Measurements from ENCODE around the gene CLSTN1. TPM values are rescaled to one million over a fixed set of nuclear protein-coding genes. Genes with fewer than 3 reads are reported as not detected.

Gene CLSTN1
- polyA plus RNA-seq, 1 experiment = 34.3 TPM

- Histone ChIP-seq H3K27me3 (ENCODE audit: control insufficient read depth, insufficient read depth, low read length) (no peaks in the 10 kb centered on the region), H3K36me3 (ENCODE audit: control insufficient read depth, insufficient read depth, low read length) (no peaks in the 10 kb centered on the region), H3K4me3 (ENCODE audit: low read depth, low read length) (no peak overlapping the region)
- TF ChIP-seq CTCF (IDR thresholded peaks at IDR 0.05; ENCODE audit: insufficient read depth, low read depth, low read length) = no peak
- DNase-seq (ENCODE audit: low read depth) = no peak
- CTCF ChIA-PET = interaction anchor here (0.6 to 1.3 kb wide), 3 partner anchors 12 to 90 kb away, joined by 3 to 4 read pairs (median 3); no protein-coding TSS in a partner anchor
- POLR2A ChIA-PET = no interaction called here
Measured at GRCh38 chr1:9841460-9841859, 17.7 kb upstream of the CLSTN1 start.

GRCh38 chr1:9840176-9840575, 16.4 kb upstream of the CLSTN1 start:
- no peaks in the 10 kb centered on the region for H3K27me3 ChIP-seq (ENCODE audit: control insufficient read depth, insufficient read depth, low read length)
- CTCF ChIA-PET = no interaction called here
- POLR2A ChIA-PET = no interaction called here
- TF ChIP-seq CTCF (IDR thresholded peaks at IDR 0.05; ENCODE audit: insufficient read depth, low read depth, low read length) = no peak
- no peaks in the 10 kb centered on the region for H3K36me3 ChIP-seq (ENCODE audit: control insufficient read depth, insufficient read depth, low read length)
- no peak overlapping the region for H3K4me3 ChIP-seq (ENCODE audit: low read depth, low read length)
- no peak for DNase-seq (ENCODE audit: low read depth)

GRCh38 chr1:9838946-9839345, 15.2 kb upstream of the CLSTN1 start:
- ChIA-PET CTCF (no interaction called here), POLR2A (no interaction called here)
- TF ChIP-seq CTCF (IDR thresholded peaks at IDR 0.05; ENCODE audit: insufficient read depth, low read depth, low read length) = no peak
- Histone ChIP-seq H3K27me3 (ENCODE audit: control insufficient read depth, insufficient read depth, low read length) (no peaks in the 10 kb centered on the region), H3K4me3 (ENCODE audit: low read depth, low read length) (no peak overlapping the region), H3K36me3 (ENCODE audit: control insufficient read depth, insufficient read depth, low read length) (no peaks in the 10 kb centered on the region)
- no peak for DNase-seq (ENCODE audit: low read depth)

DNA sequence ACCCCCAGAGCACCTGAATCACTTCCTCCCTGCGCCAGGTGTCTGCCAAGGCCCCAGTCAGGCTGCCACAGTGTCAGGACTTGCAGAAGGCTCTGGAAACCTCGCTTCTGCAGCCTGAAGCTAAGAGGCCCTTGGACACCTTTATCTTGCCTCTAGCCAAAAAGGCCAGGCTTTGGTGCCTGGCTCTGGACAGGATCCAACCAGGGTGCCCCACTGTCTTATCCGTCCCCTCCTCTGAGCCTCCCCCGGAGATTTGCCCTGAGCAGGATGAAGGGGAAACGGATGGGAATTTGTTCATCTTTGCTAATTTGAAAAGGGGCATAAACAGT, 12.8 kb upstream of the CLSTN1 start:
- Histone ChIP-seq H3K36me3 (ENCODE audit: control insufficient read depth, insufficient read depth, low read length) (no peaks in the 10 kb centered on the region), H3K4me3 (ENCODE audit: low read depth, low read length) (no peak overlapping the region), H3K27me3 (ENCODE audit: control insufficient read depth, insufficient read depth, low read length) (no peaks in the 10 kb centered on the region)
- TF ChIP-seq CTCF (IDR thresholded peaks at IDR 0.05; ENCODE audit: insufficient read depth, low read depth, low read length) = no peak
- DNase-seq (ENCODE audit: low read depth) = no peak
- CTCF ChIA-PET = interaction anchor here (1.1 kb wide), 1 partner anchor 218 kb away, joined by 3 read pairs; no protein-coding TSS in a partner anchor
- POLR2A ChIA-PET = no interaction called here

DNA sequence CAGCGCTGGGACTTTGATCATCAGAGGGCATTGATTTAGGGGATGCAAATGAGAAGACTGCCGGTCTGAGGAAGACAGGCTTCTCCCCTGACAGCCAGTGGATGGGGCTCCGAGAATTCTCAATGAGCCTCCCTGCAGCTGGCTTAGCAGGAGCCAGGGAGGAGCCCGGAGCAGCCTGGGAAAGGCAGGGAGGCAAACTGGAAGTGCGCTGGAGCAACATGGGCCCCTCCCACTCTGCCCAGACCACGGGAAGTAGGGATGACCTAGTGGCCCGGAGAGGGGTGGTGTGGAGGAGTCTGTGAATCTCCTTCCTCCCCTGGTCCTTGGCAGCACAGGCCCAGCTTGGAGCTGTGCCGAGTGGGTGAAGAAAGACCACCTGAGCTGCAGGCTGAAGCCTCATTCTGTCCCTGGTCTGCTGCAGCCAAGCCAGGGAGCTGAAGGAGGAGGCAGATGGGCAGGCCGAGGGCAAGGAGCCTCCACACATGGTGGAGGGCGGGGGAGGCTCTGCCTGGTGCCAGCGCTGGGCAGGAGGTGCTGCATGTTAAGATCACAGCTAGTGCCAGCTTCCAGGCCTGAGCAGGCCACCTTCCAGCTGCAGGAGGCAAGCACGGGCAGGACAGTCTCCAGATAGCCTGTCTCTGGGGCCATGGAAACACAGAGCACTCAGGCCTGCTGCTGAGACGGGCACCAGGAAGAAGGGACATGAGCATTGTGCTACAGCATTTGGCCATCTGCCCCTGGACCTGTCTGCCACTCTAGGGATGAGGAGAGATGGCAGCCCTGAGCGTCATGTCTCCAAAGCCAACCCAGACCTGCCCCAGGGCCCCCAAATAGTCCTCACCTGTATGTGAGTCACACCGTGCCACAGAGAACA, 12.2 kb upstream of the CLSTN1 start:
- H3K36me3 ChIP-seq (ENCODE audit: control insufficient read depth, insufficient read depth, low read length) = no peaks in the 10 kb centered on the region
- H3K4me3 ChIP-seq (ENCODE audit: low read depth, low read length) = no peak overlapping the region
- ChIA-PET CTCF (interaction anchor here (0.9 to 1.2 kb wide), 3 partner anchors 10 to 218 kb away, joined by 3 to 5 read pairs (median 4); no protein-coding TSS in a partner anchor), POLR2A (no interaction called here)
- no peak for DNase-seq (ENCODE audit: low read depth)
- no peaks in the 10 kb centered on the region; the same call in 1 of the 2 replicates for H3K27me3 ChIP-seq (ENCODE audit: control insufficient read depth, insufficient read depth, low read length)
- TF ChIP-seq CTCF (IDR thresholded peaks at IDR 0.05; ENCODE audit: insufficient read depth, low read depth, low read length) = no peak
